HG02840 (cell line): ENCODE measurements around the gene BCR.

Source experiments
- ATAC-seq: cut with Tn5 transposase; IDR thresholded peaks from one replicate; pipeline ENCODE4 v1.9.1; 2021; ENCODE audit warnings: mild to moderate bottlenecking, moderate library complexity, moderate number of reproducible peaks; ENCODE audit not compliant: unreplicated experiment, low FRiP score

The BCR gene

DNA sequence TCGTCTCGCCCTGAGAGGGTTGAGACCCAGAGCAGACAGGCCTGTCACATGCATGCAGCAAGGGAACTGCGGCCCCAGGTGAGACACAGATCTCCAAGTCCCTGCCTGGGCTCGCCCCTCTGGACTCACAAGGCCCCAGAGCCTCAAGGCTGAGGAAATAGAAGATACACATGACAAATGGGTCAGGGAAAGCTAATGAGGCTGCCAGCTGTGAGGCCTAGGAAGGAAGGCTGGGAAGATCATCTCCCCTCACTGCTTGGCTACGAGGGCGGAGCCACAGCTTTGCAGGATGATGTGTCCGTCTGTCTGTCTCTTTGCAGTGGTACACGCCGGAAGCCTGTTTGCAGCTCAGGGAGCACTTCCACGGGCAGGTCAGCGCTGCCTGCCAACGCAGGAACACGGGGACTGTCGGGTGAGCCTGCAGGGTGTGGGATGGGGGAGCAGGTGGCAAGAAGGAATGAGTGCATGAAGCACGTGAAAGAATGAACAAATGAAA is 30.5 kb upstream of the BCR start:
- ATAC-seq: no peak

DNA sequence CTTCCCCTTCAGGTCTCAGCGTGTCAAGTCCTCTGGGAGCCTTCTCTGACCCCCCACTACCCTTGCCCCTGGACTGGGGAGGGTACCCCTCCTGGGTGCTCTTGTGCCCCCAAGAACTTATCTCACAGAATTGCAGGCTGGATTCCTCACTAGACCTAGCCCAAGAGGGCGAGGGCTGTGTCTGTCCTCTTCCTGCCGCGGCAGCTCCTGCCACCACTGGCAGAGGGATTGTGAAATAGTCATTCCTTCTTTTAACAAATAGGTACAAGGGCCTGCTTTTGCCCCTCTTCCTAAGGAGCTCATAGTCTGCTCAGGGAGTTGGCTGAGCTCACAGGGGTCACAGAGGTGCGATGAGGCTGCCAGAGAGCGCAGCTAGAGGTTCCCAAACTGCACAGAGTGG is 29.5 kb upstream of the BCR start:
- no peak for ATAC-seq

DNA sequence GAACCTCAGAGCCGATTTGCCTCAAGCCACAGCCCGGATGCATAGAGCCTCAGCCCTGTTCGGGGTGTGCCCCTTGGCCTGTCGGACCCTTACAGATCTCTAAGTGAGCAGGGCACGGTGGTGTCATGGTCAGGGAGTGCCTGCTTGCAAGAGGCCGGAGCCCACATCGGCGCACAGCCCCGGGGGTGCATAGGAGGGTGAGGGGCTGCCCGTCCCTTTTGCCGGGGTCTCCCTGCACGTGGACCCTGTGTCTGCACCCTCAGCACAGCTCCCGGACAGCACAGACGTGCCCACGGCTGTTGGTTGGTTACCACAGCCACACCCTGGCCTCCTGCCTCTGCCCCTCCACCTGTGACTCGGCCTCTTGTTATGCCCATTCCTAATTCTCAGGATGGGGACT is 28.5 kb upstream of the BCR start:
- no peak for ATAC-seq

DNA sequence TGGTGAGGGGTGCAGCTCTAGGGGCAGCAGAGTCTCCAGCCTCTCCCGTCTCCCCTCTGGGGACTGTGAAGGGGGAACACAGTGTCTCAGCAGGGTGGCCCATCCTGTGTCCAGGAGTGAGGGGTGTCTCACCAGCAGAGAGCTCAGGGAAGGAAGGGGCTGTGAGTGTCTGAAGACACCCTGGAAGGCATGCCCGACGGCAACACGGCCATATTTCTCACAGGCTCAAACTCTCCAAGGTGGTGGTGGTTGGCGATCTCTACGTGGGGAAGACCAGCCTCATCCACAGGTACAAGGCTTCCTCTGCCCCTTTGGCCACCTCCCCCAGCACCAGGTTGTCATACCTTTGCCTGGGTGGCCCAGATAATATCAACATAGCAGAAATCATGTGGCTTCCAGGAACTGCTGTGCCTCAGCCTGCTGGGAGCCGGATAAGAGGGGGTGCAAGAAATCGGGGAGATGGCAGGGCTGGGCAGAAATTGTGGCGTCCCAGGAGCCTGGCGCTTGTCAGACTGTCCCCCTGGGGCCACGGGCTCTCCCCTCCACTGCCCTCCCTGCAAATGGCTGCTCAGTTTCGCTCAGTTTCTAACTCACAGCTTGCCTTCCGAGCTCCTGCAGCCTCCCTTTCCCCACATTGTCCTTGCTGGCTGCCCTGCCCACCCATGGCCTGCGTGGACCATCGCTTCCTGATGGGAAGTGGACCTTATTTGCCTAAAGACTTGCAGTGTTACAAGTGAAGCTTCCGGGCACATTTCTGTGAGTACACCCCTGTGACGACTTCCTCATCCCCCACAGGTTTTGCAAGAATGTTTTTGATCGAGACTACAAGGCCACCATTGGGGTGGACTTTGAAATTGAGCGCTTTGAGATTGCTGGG is 27.8 kb upstream of the BCR start:
- ATAC-seq: no peak

DNA sequence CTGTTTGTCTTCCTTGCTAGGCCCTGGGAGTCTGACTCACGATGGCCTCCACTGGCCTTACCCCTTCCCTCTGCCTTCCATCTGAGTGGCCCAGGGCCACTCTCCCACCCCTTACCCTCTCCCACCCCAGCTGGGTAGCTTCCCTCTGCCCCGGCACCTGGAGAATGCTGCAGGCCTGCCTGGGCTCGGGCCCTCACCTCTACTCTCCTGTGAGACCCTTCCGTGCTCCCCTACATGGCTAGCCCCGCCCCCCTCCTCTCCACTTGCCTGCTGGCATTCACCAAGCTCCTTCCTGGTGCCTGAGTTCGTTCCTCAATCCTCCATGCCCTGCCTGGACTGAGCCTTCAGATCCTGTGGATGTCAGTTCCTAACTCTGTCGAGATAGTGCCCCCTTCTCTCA is 26.3 kb upstream of the BCR start:
- no peak for ATAC-seq

DNA sequence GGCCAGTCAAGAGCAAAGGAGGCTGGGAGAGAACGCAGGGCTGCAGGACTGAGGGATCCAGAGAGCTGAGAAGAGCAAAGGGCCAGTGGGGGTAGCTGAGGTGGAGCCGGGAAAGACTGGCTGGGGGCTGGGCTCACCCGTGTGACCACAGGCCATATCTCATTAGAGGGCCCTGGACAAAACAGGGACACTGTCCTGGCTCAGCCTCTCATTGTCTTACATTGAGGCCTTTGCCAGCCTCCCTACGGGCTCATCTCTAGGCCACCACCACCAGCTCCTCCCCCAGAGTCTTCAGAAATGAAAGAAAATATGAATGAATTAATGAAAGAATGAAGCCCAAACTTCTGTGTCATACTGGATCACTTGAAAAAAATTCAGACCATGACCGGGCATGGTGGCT is 25.8 kb upstream of the BCR start:
- ATAC-seq: no peak

DNA sequence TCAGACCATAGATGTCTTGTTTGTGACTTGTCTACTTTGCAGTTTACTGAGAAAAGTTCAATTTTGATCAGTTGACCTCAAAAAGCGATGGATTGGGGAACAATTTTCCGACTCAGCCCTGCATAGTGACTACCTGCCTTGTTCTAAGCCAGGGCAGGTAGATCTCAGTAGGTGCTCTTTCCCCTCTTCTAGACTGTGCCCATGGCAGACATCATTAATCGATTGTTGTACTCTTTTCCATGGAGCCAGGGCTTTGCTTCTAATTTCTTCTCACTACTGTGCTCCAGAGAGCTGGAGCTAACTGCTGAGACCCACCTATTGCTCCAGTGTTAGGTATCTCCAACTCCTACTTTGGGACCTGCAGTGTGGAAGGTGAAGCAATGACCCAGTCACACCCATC is 25.2 kb upstream of the BCR start:
- ATAC-seq: no peak

DNA sequence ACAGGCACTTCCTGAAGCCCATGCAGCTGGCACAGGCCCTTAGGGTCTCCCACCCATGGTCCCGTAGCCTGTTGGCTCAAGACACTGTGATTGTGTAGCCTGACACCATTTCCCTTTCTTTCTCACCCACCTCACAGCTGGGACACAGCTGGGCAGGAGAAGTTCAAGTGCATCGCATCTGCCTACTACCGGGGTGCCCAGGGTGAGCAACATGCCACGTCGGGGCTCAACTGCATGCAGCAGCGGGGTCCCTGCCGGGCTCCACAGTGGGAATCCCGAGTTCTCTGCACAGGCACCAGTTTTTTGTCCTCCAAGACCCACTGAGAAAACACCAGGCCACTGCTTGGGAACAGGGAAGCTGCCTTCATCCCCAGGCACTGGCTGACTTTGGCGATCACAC is 24.5 kb upstream of the BCR start:
- ATAC-seq: no peak

DNA sequence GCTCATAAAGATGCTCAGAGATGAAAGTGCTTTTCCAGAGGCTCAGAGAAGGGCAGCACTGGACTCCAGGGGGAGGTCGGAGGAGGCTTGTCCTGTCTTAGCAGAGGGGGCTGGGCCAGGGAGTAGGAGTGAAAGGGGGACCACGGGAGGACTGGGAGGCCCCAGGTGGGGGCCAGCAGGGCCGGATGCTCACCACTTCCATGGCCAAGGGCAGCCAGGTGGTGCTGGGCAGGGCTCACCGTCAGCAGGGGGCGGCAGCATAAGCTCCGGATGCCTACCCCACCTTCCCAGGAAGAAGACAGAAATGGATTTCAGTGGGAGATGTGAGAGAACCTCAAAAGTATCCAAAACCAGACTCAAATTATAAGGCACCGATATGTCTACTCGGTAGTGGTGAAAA is 24.0 kb upstream of the BCR start:
- ATAC-seq: no peak

DNA sequence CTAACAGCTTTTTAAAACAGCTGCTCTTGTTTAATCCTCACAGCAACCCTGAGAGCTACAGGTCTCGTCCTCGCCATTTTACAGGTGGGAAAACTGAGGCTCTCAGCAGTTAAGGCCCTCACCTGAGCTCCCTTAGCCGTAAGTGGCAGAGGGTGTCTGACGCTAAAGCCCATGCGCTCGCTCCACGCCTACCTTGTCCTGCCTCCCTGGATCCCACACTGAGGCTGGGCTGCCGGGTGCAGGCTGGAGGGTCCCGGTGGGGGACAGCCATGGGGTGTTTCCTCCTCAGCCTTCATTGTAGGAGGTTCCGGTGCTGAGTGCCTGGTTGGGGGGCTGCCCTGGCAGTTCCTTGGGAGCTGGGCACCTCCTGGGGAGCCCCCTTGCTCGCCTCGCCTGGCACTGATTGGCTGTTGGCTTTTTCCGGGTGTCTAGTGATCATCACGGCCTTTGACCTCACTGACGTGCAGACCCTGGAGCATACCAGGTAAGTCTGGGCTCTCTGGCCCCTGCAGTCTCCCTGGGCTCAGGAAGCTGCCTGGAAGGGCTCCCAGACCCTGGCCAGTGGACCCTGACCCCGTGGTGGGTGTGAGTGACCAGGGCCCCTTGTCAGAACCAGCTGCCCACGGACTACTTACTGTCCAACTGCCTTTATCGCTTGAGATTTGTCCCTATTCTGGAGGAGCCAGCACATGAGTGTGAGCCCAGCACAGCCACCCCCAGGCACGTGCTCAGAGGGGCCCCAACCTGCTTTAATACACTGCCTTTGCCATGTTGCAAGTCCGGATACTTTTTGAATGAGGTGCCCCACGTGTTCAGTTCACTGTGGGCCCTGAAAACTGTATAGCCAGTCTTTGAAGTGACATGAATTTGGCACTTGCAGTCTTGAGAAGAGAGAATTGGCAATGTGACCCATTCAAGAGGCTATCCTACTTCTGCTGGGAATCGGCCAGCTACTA is 22.5 kb upstream of the BCR start:
- ATAC-seq: no peak

DNA sequence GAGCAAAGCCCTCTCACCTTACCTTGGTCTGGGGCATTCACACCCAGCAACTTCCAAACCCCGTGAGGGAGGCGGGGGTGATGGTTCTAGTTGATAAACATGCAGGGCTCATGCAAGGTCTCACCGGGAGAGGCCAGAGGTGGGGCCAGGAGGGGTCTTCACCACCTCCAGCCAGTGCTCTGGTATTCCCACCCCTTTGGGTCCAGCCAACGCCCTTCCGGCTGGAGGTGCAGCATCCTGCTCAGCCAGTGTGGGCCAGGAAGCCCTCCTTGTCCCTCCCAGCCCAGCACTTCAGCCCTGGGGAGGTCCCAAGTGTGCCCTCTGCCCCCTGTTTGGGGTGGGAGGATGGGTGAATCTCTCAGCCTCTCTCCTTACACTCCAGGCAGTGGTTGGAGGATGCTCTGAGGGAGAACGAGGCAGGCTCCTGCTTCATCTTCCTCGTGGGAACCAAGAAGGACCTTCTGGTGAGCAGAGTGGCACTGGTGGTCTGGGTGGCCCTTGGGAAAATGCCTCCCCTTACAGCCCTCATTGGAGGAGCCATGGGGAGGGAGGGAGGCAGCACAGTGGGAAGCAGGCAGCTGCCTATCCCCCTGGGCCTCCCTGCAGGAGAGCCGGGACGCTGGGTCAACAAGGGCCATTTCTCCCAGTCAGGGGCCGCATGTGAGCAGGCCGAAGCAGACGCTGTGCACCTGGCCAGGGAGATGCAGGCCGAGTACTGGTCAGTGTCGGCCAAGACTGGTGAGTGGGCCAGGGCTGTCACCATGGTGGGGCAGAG is 21.6 kb upstream of the BCR start:
- no peak for ATAC-seq

DNA sequence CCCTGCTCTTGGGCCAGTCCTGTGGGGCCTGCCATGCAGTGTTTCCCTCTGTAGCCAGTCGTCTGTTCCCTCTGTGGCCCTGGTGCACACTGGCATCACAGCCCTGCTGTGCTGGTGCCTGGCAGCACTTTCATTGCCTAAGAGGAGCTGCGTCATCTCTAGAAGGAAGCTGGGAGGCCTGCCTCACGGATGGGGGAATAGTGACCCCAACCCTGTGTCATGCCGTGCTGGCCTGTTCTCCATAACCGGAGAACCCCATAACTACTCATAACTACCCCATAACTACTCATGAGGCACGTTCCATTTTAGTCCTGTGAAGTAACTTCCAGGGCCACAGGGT is 21.0 kb upstream of the BCR start:
- ATAC-seq: no peak

DNA sequence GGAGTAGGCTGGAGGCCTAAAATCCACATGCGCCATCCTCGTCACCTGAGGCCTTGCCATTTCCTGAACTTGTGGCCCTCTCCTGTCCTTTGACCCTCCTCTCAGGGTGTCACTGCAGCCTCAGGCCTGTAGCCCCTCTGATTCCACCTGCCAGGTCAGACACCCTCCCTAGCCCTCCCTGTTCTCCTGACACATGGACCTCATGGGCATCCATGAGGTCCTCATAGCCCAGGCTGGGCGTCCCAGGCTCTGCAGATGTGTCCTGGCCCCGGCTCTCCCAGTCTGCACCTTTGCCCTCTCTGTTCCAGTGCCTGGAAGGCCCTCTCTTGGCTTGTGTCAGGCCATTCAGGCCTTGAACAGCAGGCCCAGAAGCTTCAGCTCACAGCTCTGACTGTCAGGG is 19.3 kb upstream of the BCR start:
- ATAC-seq: no peak

DNA sequence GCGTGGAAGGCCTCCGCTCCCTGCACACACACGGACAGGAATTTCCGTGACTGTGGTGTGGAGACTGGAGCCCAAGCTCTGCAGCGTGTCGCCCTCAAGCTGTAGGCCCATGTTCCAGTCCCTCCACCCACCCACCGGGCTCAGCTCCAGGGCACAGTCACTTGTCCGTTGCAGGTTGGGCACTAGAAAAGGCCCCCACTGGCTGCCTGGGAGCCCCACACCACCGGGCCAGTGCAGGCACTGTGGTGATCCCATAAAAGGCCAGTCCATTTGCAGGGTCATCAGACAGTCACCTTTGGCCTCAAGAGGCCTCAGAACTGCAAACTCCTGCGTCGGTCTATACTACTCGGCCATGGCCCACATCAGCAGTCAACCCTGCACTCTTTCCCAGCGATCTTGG is 18.7 kb upstream of the BCR start:
- no peak for ATAC-seq

DNA sequence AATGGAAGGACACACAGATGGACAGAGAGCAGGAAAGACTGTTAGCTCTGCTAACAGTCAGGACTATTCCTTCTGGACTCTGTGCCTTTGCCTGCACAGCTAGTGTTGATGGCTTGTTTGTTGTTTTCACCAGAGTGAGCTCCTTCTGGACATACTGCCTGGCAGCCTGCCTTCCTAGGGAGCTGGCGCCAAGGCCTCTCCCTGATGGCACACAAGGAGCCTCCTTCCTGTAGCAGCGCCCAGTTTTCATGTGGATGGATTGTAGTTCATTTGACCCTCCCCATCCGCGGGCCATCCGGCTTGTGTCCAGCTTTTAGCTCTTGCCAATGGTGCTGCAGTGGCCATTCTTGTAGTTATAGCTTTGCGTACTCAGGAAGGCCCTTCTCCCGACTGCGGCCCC is 16.6 kb upstream of the BCR start:
- no peak for ATAC-seq

DNA sequence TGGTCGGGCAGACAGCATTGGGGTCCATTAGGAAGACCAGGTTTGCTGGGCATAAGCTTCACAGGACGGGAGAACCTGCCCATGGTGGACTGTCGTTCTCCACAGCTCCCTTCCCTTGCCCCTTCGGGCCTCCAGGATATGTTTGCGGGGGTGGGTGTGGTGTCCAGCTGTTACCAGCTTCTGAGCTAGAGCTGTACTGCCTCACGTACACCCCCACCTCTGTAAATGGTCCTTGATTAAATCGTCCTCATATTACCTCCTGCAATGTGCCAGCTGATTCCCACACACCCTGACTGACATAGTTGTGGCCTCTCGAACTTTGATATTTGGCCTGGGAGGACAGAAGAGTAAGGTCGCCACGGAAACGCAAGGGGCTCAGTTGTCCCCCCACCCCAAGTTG is 16.2 kb upstream of the BCR start:
- no peak for ATAC-seq

DNA sequence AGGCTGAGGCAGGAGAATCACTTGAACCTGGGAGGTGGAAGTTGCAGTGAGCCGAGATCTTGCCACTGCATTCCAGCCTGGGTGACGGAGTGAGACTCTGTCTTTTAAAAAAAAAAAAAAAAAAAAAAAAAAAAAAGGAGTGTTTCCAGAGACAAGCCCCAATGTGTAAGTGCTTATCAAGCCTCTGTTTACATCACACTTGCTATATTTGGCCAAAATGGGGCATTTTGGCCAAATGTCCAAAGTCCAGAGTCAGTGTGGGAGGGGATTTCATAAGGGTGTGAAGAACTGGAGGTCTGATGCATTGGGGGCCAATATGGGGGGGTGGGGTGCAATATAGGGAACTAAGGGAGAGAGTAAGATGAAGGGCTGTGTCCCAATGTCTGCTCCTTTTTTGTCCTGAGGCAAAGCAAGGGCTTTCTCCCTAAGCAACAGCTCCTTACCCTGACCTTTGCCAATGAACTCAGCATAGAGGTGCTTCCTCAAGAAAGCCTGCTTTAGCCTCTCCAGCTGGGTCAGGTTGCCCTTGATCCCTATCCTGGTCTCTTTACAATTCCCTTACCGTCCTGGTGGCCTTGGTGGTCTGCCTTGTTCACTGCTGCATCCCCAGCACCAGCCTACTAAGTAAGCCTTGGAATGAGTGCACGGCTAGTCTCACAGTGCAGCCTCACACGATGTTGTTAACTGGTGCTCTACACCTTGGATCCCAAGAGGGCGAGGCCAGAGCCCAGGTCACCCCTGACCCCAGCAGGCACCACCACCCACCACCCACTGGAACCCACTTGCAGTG is 14.1 kb upstream of the BCR start:
- no peak for ATAC-seq

DNA sequence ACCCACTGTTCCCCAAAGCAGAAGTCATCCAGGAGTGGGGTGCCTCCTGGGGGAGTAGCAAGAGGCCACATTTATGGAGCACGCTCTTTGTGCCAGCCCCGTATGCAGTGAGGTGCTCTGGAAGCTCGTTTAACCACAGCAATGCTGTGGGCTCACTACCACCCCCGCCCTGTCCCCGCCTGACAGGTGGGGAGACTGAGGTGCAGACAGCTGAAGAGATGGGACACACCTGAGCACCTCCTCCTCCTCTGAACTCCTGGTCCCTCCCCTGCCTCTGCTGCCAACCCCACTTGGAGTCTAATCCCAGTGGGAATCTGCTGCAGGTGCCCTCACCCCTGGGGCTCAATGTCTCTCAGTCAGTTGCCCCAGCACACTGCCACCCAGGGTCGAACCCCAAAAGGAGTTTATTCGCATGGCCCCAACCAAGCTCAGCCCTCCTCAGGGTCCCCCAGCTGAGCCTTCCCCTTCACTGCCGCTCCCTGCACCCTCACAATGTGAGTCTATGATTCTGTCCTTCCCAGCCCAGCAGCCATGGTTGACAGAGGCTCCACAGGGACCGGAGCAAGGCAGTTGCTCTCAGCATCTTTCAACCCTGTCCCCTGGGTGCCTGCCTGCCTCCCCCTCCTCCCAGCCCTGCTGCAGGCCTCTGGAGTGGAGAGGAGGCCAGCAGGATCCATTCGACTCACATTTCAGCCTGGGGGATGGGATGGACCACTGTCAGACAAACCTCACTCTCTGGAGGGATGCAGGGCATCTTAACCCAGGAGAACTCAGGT is 13.3 kb upstream of the BCR start:
- no peak for ATAC-seq

DNA sequence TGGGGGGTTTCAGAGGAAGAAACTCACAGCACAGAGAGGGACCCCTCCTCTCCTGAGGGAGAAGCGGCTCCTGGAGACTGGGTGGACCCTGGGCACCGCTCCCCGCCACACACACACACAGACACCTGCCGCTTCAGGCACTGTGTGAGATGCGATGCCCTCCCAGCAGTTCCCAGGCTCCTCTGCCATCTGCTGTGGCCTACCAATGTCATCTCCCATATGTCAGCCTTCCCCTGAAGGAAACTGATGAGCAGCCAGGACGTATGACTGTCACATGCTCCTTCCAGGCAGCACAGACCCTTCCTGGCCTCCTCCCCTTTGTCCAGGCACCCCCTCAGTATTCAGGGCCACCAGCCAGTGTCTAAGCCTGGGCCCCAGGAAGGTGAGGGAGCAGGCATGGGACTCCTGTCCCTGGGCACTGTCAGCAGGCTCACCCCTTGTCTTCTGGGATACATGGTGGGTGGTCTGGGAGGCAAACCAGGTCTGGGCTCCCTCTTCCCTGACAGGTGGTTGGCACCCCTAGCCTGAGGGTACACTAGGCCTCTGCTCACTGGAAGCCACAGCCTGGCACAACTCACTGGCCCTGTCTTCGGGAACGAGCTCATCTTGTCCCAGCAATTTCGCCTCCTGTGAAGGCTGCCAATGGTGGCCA is 11.8 kb upstream of the BCR start:
- no peak for ATAC-seq
